RWPE2 (cell line): Measurements from ENCODE around the gene ADAM8.
"Not testable (repeated sequence)": the region's sequence is repeated elsewhere in the genome, so short reads cannot be mapped to it uniquely, and the experiment has no call there.

ENCODE experiments used
- ATAC-seq: fragments of 200-7000 bp; cut with Tn5 transposase; 3 replicates; pipeline ENCODE4 v1.9.1; 2021; ENCODE audit warnings: low read depth
- DNase-seq: peaks from one replicate; pipeline ENCODE4 v3.0.0-alpha.2; 2020; ENCODE audit warnings: low spot score
- H3K27ac ChIP-seq: fragments of 450-650 bp; 2 replicates; pipeline ENCODE4 v1.5.1; 2017; ENCODE audit warnings: mild to moderate bottlenecking; ENCODE audit not compliant: poor library complexity, severe bottlenecking
- H3K27me3 ChIP-seq: fragments of 250-450 bp; sonication (Bioruptor Pico); 2 replicates; pipeline ENCODE4 v1.5.1; 2021; ENCODE audit warnings: mild to moderate bottlenecking, moderate library complexity; ENCODE audit not compliant: insufficient read depth, poor library complexity, severe bottlenecking
- H3K36me3 ChIP-seq: fragments of 250-450 bp; sonication (Bioruptor Pico); 2 replicates; pipeline ENCODE4 v1.5.1; 2020; ENCODE audit warnings: low read depth, mild to moderate bottlenecking, moderate library complexity
- H3K4me1 ChIP-seq: fragments of 250-450 bp; sonication (Bioruptor Pico); 2 replicates; pipeline ENCODE4 v1.5.1; 2021; ENCODE audit warnings: mild to moderate bottlenecking, moderate library complexity; ENCODE audit not compliant: insufficient read depth, poor library complexity, severe bottlenecking
- H3K4me3 ChIP-seq: fragments of 250-450 bp; sonication (Bioruptor Pico); 2 replicates; pipeline ENCODE4 v1.5.1; 2021; ENCODE audit warnings: mild to moderate bottlenecking, moderate library complexity; ENCODE audit not compliant: severe bottlenecking
- H3K9me3 ChIP-seq: fragments of 250-450 bp; sonication (Bioruptor Pico); 2 replicates; pipeline ENCODE4 v1.5.1; 2021; ENCODE audit warnings: mild to moderate bottlenecking, moderate library complexity; ENCODE audit not compliant: severe bottlenecking
- CTCF ChIP-seq: fragments of 450-650 bp; IDR thresholded peaks from one replicate; pipeline ENCODE4 v1.5.1; 2017; ENCODE audit warnings: mild to moderate bottlenecking, moderate library complexity; ENCODE audit not compliant: poor library complexity, severe bottlenecking

Gene ADAM8

GRCh38 chr10:133324198-133324792 lies 47.6 kb upstream of the ADAM8 start:
- Histone ChIP-seq H3K27me3 (peaks cover 33% of the 10 kb centered on the region), H3K4me1 (no peaks in the 10 kb centered on the region), H3K9me3 (no peaks in the 10 kb centered on the region), H3K4me3 (peak overlapping the region; percentile 10), H3K27ac (no peak overlapping the region), H3K36me3 (no peaks in the 10 kb centered on the region)
- DNase-seq (peak; percentile 76), ATAC-seq (peak; percentile 73)
- TF ChIP-seq CTCF, result no peak

GRCh38 chr10:133322064-133322709 lies 45.5 kb upstream of the ADAM8 start:
- ATAC-seq, H3K9me3 ChIP-seq, H3K4me3 ChIP-seq, H3K4me1 ChIP-seq, H3K27ac ChIP-seq, DNase-seq, H3K36me3 ChIP-seq: not testable (repeated sequence)
- peaks cover 25% of the 10 kb centered on the region for H3K27me3 ChIP-seq

- peaks cover 12% of the 10 kb centered on the region for H3K27me3 ChIP-seq
- not testable (repeated sequence) for H3K27ac ChIP-seq, H3K36me3 ChIP-seq, DNase-seq, ATAC-seq, H3K4me1 ChIP-seq, H3K9me3 ChIP-seq, H3K4me3 ChIP-seq
These were observed 44.3 kb upstream of the ADAM8 start for GRCh38 chr10:133320852-133321422.

- H3K36me3 ChIP-seq, result no peaks in the 10 kb centered on the region
- TF ChIP-seq CTCF, result peak; percentile 34
- H3K27ac ChIP-seq, result no peak overlapping the region
- peak; percentile 66 for ATAC-seq
- no peaks in the 10 kb centered on the region for H3K27me3 ChIP-seq
- H3K4me1 ChIP-seq, result no peaks in the 10 kb centered on the region
- no peak for DNase-seq
- no peaks in the 10 kb centered on the region for H3K9me3 ChIP-seq
- peak overlapping the region; percentile 11 for H3K4me3 ChIP-seq
These were observed 41.9 kb upstream of the ADAM8 start for GRCh38 chr10:133318494-133319127.

- H3K27me3 ChIP-seq, result no peaks in the 10 kb centered on the region
- no peak overlapping the region for H3K27ac ChIP-seq
- H3K36me3 ChIP-seq, result no peaks in the 10 kb centered on the region
- no peaks in the 10 kb centered on the region for H3K9me3 ChIP-seq
- H3K4me3 ChIP-seq, result no peak overlapping the region
- no peaks in the 10 kb centered on the region for H3K4me1 ChIP-seq
- DNase-seq, result no peak
- no peak for TF ChIP-seq CTCF
- ATAC-seq, result no peak
These were observed 40.1 kb upstream of the ADAM8 start for GRCh38 chr10:133316732-133317131.
